ENCODE data around the gene YY1. TPM values are rescaled to one million over a fixed set of nuclear protein-coding genes. Genes with fewer than 3 reads are reported as not detected.

Gene YY1
- total RNA-seq, 1 donor from 2014 or later = 43.0 TPM

DNA sequence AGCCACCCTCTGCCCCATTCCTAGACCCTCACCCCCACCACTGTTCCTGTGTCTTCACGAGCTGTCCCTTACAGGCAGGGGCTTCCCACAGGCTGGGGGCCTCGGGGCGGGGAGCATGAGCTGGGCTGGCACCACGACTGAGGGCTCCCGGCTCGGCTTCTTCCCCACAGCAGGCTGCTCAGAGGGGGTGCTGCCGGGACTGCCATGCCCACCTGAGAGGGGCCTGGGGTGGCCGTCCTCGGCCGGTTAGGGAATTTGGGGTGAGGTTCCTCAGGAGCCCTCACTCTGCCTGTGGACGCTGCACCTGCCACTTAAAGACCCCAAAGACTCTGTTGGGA, 91.0 kb downstream of the YY1 start:
- Histone ChIP-seq H3K4me3 (no peak overlapping the region), H3K9me3 (no peaks in the 10 kb centered on the region), H3K27me3 (no peaks in the 10 kb centered on the region), H3K36me3 (peaks cover 0 to 8% of the 10 kb centered on the region in 2 donors), H3K27ac (no peak overlapping the region), H3K4me1 (no peaks in the 10 kb centered on the region)
- no peak for TF ChIP-seq POLR2A (IDR thresholded peaks at IDR 0.05)
- no peak for TF ChIP-seq POLR2AphosphoS5 (IDR thresholded peaks at IDR 0.05; ENCODE audit: insufficient read depth in 1 of 2, low read depth in 1 of 2)
- TF ChIP-seq, protein P1, sequence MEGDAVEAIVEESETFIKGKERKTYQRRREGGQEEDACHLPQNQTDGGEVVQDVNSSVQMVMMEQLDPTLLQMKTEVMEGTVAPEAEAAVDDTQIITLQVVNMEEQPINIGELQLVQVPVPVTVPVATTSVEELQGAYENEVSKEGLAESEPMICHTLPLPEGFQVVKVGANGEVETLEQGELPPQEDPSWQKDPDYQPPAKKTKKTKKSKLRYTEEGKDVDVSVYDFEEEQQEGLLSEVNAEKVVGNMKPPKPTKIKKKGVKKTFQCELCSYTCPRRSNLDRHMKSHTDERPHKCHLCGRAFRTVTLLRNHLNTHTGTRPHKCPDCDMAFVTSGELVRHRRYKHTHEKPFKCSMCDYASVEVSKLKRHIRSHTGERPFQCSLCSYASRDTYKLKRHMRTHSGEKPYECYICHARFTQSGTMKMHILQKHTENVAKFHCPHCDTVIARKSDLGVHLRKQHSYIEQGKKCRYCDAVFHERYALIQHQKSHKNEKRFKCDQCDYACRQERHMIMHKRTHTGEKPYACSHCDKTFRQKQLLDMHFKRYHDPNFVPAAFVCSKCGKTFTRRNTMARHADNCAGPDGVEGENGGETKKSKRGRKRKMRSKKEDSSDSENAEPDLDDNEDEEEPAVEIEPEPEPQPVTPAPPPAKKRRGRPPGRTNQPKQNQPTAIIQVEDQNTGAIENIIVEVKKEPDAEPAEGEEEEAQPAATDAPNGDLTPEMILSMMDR (IDR thresholded peaks at IDR 0.05) = no peak
- no peak for DNase-seq (ENCODE audit: extremely low spot score in 2 of 2)
- intact Hi-C loops (cut with DNase I) = no loop called here

DNA sequence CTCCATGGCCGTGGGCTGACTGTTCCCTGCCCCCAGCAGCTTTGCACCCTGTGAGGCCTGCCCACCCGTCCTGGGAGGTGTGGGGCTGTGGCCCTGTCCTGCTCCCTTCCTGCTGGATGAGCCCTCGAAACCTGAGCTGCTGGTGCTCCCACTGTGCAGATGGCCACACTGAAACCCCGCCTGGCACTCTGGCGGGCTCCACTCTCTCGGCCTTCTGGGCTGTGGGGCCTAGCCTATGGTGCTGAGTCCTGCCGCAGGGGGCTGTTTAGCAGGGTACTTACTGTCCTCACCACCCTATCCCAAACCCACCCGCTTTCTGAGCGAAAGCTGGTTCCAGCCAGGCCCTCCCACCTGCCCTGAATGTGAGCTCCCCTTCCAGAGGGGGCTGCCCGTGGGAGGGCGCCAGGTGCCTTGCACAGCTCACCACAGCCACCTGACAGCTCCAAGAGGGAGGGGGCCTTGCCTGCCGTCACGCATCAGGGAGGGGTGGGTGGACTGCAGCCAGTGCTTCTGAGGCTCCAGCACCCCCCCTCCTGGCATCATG, 91.5 kb downstream of the YY1 start:
- Histone ChIP-seq H3K9me3 (no peaks in the 10 kb centered on the region), H3K27ac (no peak overlapping the region), H3K4me1 (no peaks in the 10 kb centered on the region), H3K4me3 (no peak overlapping the region), H3K27me3 (no peaks in the 10 kb centered on the region), H3K36me3 (peaks cover 0 to 8% of the 10 kb centered on the region in 2 donors)
- TF ChIP-seq POLR2AphosphoS5 (IDR thresholded peaks at IDR 0.05; ENCODE audit: insufficient read depth in 1 of 2, low read depth in 1 of 2) = no peak
- TF ChIP-seq POLR2A (IDR thresholded peaks at IDR 0.05) = no peak
- TF ChIP-seq, protein P1 (IDR thresholded peaks at IDR 0.05) = no peak
- no peak for DNase-seq (ENCODE audit: extremely low spot score in 2 of 2)
- intact Hi-C loops (cut with DNase I) = no loop called here

DNA sequence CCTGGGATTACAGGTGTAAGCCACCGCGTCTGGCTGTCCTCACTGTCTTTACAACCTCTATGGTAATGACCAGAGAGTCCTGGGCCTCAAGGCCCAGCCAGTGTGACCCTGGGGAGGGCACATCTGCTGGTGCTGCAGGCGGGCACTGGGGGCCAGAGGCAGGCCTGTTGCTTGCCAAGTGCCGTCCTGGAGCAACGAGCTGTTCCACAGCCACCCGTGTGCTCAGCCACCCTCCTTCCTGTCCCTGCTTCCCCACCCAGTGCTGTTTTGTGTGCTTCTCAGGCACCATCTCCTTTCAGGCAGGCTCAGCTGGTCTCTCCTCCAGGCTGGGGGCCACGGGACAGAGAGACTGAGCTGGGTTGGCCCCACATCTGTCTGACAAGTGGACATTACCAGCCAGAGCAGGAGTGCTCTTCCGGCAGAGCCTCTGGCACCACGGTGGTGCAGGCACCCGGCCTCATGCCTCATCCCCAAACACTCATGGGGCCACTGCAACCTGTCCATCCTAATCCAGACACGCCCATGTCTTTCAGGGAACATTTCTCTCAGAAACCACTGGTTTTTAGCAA, 93.2 kb downstream of the YY1 start:
- Histone ChIP-seq H3K27ac (no peak overlapping the region), H3K4me3 (no peak overlapping the region), H3K27me3 (no peaks in the 10 kb centered on the region), H3K9me3 (no peaks in the 10 kb centered on the region), H3K36me3 (peaks cover 0 to 13% of the 10 kb centered on the region in 2 donors), H3K4me1 (no peaks in the 10 kb centered on the region)
- intact Hi-C loops (cut with DNase I) = no loop called here
- DNase-seq (ENCODE audit: extremely low spot score in 2 of 2) = no peak
- TF ChIP-seq, protein P1 (IDR thresholded peaks at IDR 0.05) = no peak
- TF ChIP-seq POLR2A (IDR thresholded peaks at IDR 0.05) (no peak), POLR2AphosphoS5 (IDR thresholded peaks at IDR 0.05; ENCODE audit: insufficient read depth in 1 of 2, low read depth in 1 of 2) (no peak)

MicroRNAs encoded within 50 kb of the gene (microRNA counts, 767-probe panel; counts per million panel counts)
- 238 to 261 counts per million in 2 donors for microRNA hsa-miR-345-5p

Small RNAs within 50 kb of the gene (microRNA-seq; reads per million reads assigned to microRNA genes)
- 63.2 reads per million, percentile 47 among the genes with 10 or more reads in this experiment for gene MIR345 (ENCODE audit: borderline number of aligned reads, borderline replicate concordance)
- not detected for gene MIR6764 (ENCODE audit: borderline number of aligned reads, borderline replicate concordance)

Small RNAs within 50 kb of the gene (small RNA-seq; reads per million reads assigned to genes)
- gene MIR345 = 3.8 reads per million, percentile 81 among the genes with 10 or more reads in this experiment
- not detected for gene RN7SL523P

Other genes with a start within 250 kb of the YY1 start
- gene EVL, start 173.7 kb upstream of the YY1 start, total RNA-seq = 112 TPM
- gene DEGS2, start 79.5 kb upstream of the YY1 start, total RNA-seq = 19.9 TPM
- 58.9 TPM for gene SLC25A29, start 67.3 kb downstream of the YY1 start, total RNA-seq
- not detected for gene SLC25A47, start 84.2 kb downstream of the YY1 start, total RNA-seq
- gene WDR25, start 137.3 kb downstream of the YY1 start, total RNA-seq = 4.2 TPM

All from vagina (tissue), 2 donors.